GM12892 (cell line): ENCODE data around the gene FER.

Source experiments
- DNase-seq: peaks from one replicate; pipeline ENCODE4 v3.0.0; 2011; ENCODE audit not compliant: insufficient read length
- FAIRE-seq: peaks from 2 replicates; lab custom pipeline; 2011; peaks lifted over from hg19 to GRCh38; lab: Jason Lieb, UNC
- POLR2A ChIP-seq: IDR thresholded peaks from 2 replicates; pipeline ENCODE4 v1.6.1; 2011; ENCODE audit warnings: low read depth, low read length, control low read depth
- POLR2AphosphoS5 ChIP-seq: IDR thresholded peaks from 2 replicates; pipeline ENCODE4 v1.6.1; 2011; ENCODE audit warnings: low read depth, low read length, control low read depth
- TAF1 ChIP-seq: IDR thresholded peaks from 2 replicates; pipeline ENCODE4 v1.6.1; 2011; ENCODE audit warnings: low read depth, mild to moderate bottlenecking, control low read depth, low read length, borderline replicate concordance

FER gene

DNA sequence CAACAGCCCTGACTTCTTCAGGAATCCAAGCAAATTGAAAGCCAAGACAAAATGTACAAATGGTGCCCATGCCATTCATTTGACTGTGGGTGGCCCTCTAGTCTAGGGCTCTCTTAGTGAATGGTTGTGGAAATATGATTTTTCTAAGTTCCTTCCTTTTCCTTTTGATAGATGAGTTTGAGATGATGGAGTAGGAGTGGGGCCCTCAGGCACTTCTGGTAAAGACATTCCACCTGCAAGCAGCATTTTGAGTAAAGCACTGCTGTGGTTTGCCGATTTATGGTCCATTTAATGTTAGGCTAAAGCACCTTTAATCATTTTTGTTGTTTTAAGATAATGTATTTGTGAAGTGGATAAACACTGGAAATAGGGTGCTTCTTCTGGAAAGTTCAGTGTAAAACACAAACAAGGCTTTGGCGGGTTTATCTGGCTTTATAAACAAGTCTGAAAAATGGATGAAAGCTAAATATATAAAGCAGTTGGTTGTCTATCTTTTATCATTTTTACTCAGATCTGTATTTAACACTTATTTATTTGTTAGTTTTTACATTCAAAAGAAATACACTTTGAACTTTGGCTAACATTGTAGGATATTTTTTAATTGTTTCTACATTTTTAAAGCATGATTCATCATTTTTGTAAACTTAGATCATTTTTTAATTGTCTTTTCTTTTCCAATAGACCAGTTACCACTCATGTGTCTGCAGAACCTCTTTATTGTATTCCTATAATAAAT is 448.6 kb downstream of the FER start:
- TF ChIP-seq POLR2AphosphoS5 (no peak), TAF1 (no peak), POLR2A (no peak)
- FAIRE-seq (peak; percentile 30), DNase-seq (no peak)

DNA sequence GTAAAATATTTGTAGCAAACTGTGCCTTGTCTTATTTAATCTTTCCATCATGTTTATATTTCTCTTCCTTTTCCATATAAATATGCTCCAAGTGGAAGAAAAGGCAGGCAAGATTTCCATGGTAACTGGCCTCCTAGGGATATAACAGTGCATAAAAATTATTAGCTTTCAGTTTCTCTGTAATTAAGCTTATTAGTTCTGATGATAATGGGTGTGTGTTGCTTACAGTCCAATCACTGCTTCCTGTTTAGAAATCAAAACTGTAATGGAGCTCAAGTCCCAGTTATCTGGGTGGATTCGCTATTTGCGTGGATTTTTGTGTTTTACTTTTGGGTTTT is 449.1 kb downstream of the FER start:
- DNase-seq (no peak), FAIRE-seq (no peak)
- TF ChIP-seq TAF1 (no peak), POLR2A (no peak), POLR2AphosphoS5 (no peak)

DNA sequence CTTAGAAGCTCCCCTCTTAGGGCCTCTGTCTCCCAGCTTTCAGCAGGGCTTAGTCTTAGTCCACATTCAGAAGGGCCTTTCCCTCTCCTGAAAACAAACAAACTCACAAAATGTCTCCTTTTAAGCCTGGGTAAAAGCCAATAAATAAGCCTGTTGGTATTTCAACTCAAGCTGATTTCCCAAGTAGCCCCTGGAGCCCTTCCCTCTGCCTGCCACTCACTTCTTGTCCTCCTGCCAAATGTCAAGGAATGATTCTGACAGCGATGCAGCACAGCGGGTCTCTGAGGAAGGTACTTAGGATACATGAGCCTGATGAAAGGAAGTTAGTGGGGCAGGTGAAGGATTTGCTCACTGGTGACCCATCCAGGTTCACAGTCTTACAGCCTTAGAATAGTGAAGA is 451.6 kb downstream of the FER start:
- TF ChIP-seq POLR2AphosphoS5 (no peak), POLR2A (no peak), TAF1 (no peak)
- DNase-seq (no peak), FAIRE-seq (no peak)

DNA sequence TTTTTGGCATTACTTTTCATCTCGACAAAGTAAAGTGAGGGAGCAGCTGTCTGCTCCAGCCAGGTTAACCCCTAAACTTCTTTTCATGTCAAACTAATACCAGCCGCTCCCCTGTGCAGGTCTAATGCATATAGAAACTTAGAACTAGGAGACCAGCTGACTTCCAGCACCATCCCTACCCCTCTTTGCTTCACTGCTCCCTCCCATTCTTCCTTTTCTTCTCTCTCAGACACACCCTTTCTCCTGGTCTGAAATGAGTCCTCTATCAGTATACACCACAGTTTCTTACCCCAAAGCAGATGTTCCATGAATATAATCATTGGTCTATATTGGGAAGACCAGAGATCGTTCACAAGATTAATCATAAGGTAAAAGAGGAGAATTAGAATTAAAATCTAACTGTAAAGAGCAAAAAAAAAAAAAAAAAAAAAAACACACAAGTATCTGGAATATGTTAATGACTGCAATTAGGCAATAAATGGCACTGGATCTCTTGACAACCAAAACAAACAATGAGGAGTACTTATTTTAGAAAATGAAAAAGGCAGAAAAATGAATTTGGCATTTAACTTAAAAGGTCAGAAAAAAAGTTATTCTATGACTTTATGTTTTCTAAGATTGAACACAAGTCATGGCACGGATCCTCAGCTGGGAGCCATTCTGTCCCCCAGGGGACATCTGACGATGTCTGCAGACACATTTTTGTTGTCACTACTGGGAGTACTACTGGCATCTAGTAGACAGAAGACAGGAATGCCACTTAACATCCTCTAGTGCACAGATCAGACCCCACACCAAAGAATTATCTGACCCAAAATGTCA is 452.3 kb downstream of the FER start:
- DNase-seq: no peak
- FAIRE-seq: no peak
- TF ChIP-seq POLR2A (no peak), POLR2AphosphoS5 (no peak), TAF1 (no peak)

DNA sequence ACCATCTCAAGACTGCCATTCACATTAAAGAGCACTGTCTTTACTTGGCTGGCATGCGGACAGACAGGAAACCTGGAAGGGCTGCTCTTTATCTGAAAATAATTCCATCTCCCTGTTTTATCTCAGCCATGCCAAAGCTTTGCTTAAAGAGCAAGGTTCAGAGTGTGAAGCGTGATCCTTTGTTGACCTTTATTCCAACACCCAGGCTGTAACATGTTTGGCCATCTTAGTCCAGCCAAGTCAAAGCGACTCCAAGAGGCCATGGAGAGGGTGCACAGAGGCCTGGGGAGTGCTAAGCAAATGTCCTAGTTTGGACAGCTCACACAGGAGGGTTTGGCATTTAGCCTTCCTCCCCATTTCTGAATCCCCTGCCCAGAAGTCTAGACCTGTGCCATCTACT is 467.3 kb downstream of the FER start:
- FAIRE-seq (no peak), DNase-seq (no peak)
- TF ChIP-seq POLR2A: no peak
- no peak for TF ChIP-seq POLR2AphosphoS5
- TF ChIP-seq TAF1: no peak

DNA sequence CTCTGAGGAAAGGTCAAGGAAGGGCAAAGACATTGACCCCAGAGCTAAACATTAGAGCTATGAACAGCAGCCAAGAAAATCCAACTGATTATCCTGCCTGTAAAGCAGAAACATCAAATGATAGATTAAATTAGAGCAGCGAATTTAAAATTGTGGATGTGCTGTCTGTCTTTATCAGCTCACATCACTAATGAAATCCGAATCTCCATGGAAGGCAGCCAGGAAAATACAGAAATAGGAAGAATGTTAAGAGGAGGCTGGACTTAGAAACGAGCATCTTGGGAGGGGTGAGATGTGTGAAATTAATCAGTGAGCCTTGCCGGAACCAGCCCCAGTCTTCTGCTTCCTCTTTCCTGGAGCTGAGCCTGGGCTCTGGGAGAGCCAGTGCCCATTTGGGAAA is 471.1 kb downstream of the FER start:
- no peak for TF ChIP-seq POLR2A
- TF ChIP-seq POLR2AphosphoS5: no peak
- no peak for TF ChIP-seq TAF1
- FAIRE-seq (no peak), DNase-seq (no peak)

DNA sequence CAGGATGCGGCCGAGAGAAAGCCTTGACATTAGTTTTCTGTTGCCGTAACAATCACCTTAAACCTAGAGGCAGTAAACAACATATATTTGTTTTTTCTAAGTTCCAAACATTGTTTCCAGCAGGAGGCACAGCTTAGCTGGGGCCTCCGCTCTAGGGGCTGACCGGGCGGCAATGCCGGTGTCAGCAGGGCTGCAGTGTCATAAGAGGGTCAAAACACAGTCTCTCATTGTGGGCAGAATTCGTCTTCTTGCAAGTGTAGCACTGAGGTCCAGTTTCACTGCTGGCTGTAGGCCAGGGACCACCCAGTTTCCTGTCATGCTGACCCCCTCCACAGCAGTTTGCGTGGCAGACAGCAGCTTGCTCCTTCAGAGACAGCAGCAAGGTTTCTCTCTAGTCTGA is 475.8 kb downstream of the FER start:
- no peak for TF ChIP-seq TAF1
- TF ChIP-seq POLR2A: no peak
- TF ChIP-seq POLR2AphosphoS5: no peak
- DNase-seq (no peak), FAIRE-seq (no peak)

DNA sequence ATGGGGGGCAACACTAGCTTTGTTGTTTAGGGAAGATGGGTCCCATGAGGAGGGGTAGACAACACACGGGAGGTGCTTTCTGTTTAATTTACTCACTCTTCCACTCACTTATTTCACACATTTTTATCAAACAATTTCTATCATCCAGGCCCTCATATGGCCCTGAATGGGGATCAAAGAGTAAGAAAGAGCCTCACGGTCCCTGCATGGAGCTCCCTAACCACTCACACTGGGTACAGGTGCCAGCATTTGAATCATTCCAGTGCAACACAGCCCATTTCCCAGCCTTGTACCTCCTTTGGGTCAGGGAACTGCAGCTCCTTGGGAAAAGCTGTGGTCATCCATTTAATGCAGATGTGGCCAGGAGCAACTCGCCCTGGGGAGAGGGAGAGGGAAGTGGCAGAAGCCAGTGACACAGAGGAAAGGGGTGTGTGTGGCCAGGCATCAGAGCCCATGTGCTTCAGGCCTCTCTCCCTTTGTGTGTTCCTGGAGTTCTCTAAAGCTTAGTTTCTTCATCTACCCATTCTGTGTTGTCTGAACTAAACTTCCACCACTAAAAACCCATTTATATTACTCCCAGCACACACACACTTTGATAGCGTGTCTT is 476.7 kb downstream of the FER start:
- DNase-seq (no peak), FAIRE-seq (no peak)
- TF ChIP-seq TAF1: no peak
- TF ChIP-seq POLR2A: no peak
- no peak for TF ChIP-seq POLR2AphosphoS5

DNA sequence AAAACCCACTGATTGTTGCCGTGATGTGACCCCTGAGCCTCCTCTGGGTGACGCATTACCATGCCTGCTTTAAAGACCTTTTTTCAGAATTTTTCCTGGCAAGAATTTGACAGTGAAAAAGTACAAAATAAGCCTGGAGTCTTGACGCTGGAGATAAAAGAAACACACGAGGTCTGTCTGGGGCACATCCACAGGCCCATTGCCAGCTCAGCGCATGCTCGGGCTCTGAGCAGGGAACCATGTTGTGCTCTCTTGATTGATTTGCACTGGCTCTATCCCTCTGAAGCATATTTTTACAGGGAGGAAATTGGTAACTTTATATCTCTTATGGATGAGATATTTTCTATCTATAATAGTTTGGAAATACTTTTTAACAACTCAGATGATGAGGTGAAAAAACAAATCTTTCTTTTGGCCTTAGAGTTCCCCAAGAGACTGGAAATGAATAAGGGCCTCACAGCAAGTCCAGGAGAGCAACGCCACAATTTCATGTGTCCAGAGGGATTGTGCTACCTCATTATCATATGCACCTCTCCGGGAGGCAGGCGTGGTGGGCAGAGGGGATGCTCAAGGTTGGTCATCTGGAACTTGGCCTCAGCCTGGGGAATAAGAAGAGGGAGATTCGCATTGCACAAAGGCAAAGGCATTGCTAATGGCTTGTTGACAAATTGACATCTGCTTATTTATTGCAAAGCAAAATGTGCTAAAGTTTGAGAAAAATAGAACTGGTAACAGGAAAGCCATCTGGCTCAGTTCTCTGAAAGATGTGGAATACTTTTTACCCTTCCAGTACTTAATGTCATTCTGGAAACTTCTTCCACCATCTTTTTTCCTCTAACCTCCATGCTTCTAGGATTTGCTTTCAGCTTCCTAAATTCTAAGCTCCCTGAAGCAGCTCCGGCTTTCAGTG is 478.3 kb downstream of the FER start:
- TF ChIP-seq TAF1 (no peak), POLR2A (no peak), POLR2AphosphoS5 (no peak)
- no peak for FAIRE-seq
- no peak for DNase-seq

DNA sequence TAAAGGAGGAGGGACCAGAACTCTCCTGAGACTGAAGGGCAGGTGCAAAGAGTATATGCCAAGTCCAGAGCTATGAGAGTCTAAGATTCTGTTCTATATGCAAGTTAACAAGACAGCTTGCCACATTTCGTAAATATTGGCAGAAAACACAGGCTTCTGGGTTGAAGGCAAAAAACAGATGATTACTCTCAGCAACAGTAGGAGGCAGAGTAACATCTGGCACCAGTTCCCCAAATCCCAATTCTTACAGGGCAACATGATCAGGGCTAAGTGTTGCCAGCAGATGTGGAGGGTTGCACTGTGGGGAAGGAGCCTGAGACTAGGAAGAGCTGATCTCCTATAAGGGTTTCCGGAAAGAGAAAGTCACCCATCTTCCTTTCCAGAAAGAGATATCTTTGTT is 482.7 kb downstream of the FER start:
- TF ChIP-seq POLR2A: no peak
- TF ChIP-seq POLR2AphosphoS5: no peak
- TF ChIP-seq TAF1: no peak
- FAIRE-seq (no peak), DNase-seq (no peak)

DNA sequence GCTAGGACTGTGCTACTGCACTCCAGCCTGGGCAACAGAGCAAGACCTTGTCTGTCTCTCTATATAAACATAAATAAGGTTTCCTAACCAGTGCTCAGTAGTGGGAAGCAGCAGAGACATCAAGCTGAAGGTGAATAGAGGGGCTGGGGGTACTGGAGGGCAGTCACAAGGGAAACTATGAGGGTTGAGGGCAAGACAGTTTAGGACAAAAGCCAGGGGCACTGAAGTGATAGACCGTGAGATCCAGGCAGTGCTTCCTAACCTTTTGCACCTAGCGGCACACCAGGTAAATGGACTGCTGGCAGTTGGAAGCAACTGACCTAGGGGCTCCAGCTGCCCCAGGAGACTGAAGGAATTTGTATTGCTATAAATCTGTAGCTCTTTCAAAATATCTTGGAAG is 483.6 kb downstream of the FER start:
- TF ChIP-seq POLR2A (no peak), POLR2AphosphoS5 (no peak), TAF1 (no peak)
- no peak for DNase-seq
- no peak for FAIRE-seq
